Thymus (tissue), 11 donors: Measurements from ENCODE around the gene RASA3. TPM values are rescaled to one million over a fixed set of nuclear protein-coding genes. Genes with fewer than 3 reads are reported as not detected.

Experiments
- DNase-seq, 9 donors: peaks; one replicate each; pipeline ENCODE4 v3.0.0-alpha.2; 2013; ENCODE audit warnings: low spot score in 9 of 9, low read depth in 6 of 9, missing footprints in 1 of 9
- H3K27ac ChIP-seq, 2 donors: one replicate each; pipeline ENCODE4 v1.5.1; 2013; ENCODE audit warnings: control low read depth in 1 of 2, low read depth in 1 of 2, low read length in 1 of 2, mild to moderate bottlenecking in 1 of 2, moderate library complexity in 1 of 2
- H3K27me3 ChIP-seq, 2 donors: one replicate each; pipeline ENCODE4 v1.5.1; 2013; ENCODE audit warnings: low read length in 1 of 2; ENCODE audit not compliant: control insufficient read depth in 2 of 2, insufficient read depth in 1 of 2
- H3K36me3 ChIP-seq, 2 donors: one replicate each; pipeline ENCODE4 v1.5.1; 2013; ENCODE audit warnings: low read length in 1 of 2, mild to moderate bottlenecking in 1 of 2, moderate library complexity in 1 of 2; ENCODE audit not compliant: control insufficient read depth in 2 of 2, insufficient read depth in 2 of 2
- H3K4me1 ChIP-seq, 2 donors: one replicate each; pipeline ENCODE4 v1.5.1; 2013; ENCODE audit warnings: low read length in 2 of 2; ENCODE audit not compliant: control insufficient read depth in 2 of 2, insufficient read depth in 2 of 2
- H3K4me3 ChIP-seq, 2 donors: one replicate each; pipeline ENCODE4 v1.5.1; 2013; ENCODE audit warnings: low read length in 2 of 2, control low read depth in 1 of 2, mild to moderate bottlenecking in 1 of 2
- H3K9me3 ChIP-seq, 2 donors: one replicate each; pipeline ENCODE4 v1.5.1; 2013; ENCODE audit warnings: low read length in 1 of 2, mild to moderate bottlenecking in 1 of 2; ENCODE audit not compliant: control insufficient read depth in 2 of 2, insufficient read depth in 1 of 2
- WGBS: extraction: QIAGEN DNeasy Blood & Tissue Kit; methylation state at CpG from one replicate; pipeline ENCODE4 v1.1.7; 2013; 5-methylcytosine and 5-hydroxymethylcytosine counted together
- polyA plus RNA-seq: library from polyadenylated mRNA; stranded (reverse); fragments of 200-250 nt; gene quantifications from one replicate; pipeline ENCODE4 v1.2.3, GENCODE V29; 2013
- total RNA-seq: library from RNA; stranded (reverse); fragments of 120-200 nt; gene quantifications from one replicate; pipeline ENCODE4 v1.2.4, GENCODE V29; 2013
- donor health status: healthy.

Gene RASA3
- total and polyA plus RNA-seq, 2 donors, result 23.8 to 25.1 TPM

DNA sequence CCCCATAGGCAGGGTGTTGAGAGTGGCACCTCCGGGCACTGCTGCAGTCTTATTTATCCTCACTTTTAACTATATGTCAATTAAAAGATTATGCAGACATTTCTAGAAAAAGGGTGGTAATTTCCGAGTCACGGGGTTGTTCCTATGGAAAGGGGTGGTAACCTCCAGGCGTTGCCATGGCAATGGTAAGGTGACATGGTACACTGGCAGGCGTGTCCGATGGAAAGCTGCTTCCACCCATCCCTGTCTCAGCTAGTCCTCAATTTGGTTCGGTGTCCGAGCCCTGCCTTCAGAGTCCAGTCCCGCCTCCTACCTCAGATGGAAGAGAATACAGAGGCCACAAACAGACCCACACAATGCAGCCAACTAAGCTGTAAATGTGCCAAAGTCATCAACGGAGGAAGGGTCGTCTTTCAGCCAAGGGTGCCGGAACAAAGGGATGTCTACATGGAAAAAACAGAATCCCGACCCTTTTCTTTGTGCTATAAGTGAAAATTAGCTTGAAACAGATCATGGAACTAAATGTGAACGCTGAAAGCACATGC, 85.9 kb downstream of the RASA3 start:
- Histone ChIP-seq H3K9me3 (no peaks in the 10 kb centered on the region), H3K4me1 (peaks cover 3 to 19% of the 10 kb centered on the region in 2 donors), H3K4me3 (no peak overlapping the region), H3K27ac (no peak overlapping the region), H3K27me3 (no peaks in the 10 kb centered on the region), H3K36me3 (peaks cover 14 to 38% of the 10 kb centered on the region in 2 donors)
- WGBS, result 93% methylated on average over 14 of the region's 14 CpGs
- DNase-seq, result no peak

DNA sequence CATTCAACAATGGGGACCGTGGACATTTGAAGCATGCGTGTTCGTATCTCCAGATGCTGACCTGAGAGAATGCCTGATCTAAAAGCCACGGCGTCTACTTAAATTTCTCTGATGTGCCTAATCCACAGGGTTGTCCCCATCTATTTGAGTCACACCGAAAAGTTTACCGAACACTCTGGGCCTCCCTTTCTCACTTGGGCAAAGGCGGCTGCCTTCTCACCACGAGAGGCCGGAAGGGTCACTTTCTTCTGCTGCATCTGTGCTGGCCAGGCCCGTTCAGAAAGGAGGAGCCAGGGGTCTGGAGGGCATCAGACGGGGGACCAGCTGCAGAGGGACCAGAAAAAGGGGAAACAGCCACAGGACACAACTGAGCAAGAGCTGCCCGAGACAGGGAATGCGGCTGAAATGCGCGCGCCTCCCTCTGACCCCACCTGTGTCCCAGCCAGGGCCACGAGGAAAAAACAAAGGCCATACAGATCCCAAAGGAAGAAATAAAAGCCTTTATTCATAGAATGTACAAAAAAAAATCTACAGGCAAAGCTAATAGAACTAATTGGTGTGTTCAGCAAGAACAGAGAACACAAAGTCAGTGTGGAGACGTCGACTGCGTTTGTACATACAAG, 87.2 kb downstream of the RASA3 start:
- Histone ChIP-seq H3K4me1 (peaks cover 3 to 19% of the 10 kb centered on the region in 2 donors), H3K27me3 (no peaks in the 10 kb centered on the region), H3K4me3 (no peak overlapping the region), H3K36me3 (peaks cover 16 to 31% of the 10 kb centered on the region in 2 donors), H3K27ac (no peak overlapping the region), H3K9me3 (no peaks in the 10 kb centered on the region)
- DNase-seq, result no peak
- WGBS, result 96% methylated on average over 21 of the region's 21 CpGs

GRCh38 chr13:114044486-114044885, 87.9 kb downstream of the RASA3 start:
- Histone ChIP-seq H3K9me3 (no peaks in the 10 kb centered on the region), H3K4me3 (no peak overlapping the region), H3K36me3 (peaks cover 16 to 24% of the 10 kb centered on the region in 2 donors), H3K4me1 (peaks cover 3 to 16% of the 10 kb centered on the region in 2 donors), H3K27ac (no peak overlapping the region), H3K27me3 (no peaks in the 10 kb centered on the region)
- DNase-seq, result no peak
- 53% methylated on average over 14 of the region's 17 CpGs for WGBS

GRCh38 chr13:114043421-114044053, 88.9 kb downstream of the RASA3 start:
- WGBS, result 92% methylated on average over 17 of the region's 37 CpGs
- no peak overlapping the region for H3K4me3 ChIP-seq
- H3K36me3 ChIP-seq, result peaks cover 16 to 24% of the 10 kb centered on the region in 2 donors
- H3K9me3 ChIP-seq, result no peaks in the 10 kb centered on the region
- no peak for DNase-seq
- no peaks in the 10 kb centered on the region for H3K27me3 ChIP-seq
- H3K4me1 ChIP-seq, result peaks cover 0 to 7% of the 10 kb centered on the region in 2 donors
- no peak overlapping the region for H3K27ac ChIP-seq

DNA sequence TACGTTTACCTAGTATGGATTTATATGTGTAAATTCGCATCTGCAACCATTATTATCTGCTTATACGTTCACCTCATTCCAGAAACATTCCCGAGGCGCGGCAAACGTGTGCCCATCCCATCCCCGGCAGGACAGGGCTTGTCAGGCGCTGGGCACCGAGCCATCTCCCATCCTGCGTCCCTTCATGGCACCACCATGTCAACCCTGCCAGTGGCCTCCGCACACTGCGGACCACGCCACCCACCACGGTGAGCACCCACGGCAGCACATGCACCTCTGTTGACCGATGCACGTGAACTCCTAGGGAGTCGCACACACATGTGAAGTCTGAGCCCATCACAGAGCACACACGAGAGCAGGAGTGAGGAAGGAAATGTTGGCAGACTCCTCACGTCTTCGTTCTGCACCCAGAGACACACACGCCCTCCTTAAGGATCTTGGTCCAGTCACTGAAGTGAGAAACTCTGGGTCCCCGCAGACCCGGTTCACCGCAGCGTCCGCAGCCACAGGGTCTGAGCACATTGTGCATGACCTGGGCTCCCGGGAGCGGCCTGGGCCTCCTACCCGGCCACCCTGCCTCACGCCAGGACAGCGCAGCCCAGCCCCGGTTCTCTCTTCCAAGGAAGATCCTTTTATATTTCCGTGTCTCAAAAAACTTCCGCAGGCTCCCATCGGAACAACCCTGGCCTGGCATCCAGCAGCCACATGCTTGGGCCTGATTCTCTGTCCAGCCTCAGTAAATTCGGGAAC, 90.2 kb downstream of the RASA3 start:
- no peak for DNase-seq
- H3K27ac ChIP-seq, result no peak overlapping the region
- no peaks in the 10 kb centered on the region for H3K27me3 ChIP-seq
- H3K4me3 ChIP-seq, result no peak overlapping the region
- H3K4me1 ChIP-seq, result peaks cover 0 to 3% of the 10 kb centered on the region in 2 donors
- peaks cover 16 to 27% of the 10 kb centered on the region in 2 donors for H3K36me3 ChIP-seq
- H3K9me3 ChIP-seq, result no peaks in the 10 kb centered on the region
- WGBS, result 94% methylated on average over 38 of the region's 38 CpGs

- Histone ChIP-seq H3K9me3 (no peaks in the 10 kb centered on the region), H3K27ac (no peak overlapping the region), H3K4me3 (no peak overlapping the region), H3K36me3 (peaks cover 16 to 29% of the 10 kb centered on the region in 2 donors), H3K27me3 (no peaks in the 10 kb centered on the region), H3K4me1 (peaks cover 0 to 3% of the 10 kb centered on the region in 2 donors)
- 97% methylated on average over 17 of the region's 17 CpGs for WGBS
- no peak for DNase-seq
Measured at GRCh38 chr13:114041493-114041892, 90.9 kb downstream of the RASA3 start.

GRCh38 chr13:114039471-114040141, 92.8 kb downstream of the RASA3 start:
- Histone ChIP-seq H3K27me3 (no peaks in the 10 kb centered on the region), H3K27ac (no peak overlapping the region), H3K4me1 (peaks cover 0 to 10% of the 10 kb centered on the region in 2 donors), H3K36me3 (peaks cover 11 to 33% of the 10 kb centered on the region in 2 donors), H3K9me3 (no peaks in the 10 kb centered on the region), H3K4me3 (no peak overlapping the region)
- no peak for DNase-seq
- 91% methylated on average over 26 of the region's 26 CpGs for whole genome bisulfite sequencing

DNA sequence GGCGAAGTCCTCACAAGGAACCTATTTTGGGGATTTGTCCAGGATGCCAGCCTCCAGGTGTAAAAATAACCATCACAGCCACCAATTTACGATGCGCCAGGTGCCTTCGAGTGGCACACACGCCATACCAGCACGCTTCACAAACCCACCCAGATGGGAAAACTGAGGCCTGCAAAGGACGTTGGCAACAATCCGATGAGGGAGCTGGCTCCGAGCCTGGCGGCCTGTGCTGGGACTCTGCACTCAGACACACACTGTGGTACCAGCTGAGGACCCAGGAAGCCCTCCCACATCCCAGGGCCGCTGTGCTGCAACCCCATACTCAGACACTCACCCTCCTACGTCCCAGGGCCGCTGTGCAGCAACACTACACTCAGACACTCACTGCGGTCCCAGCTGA, 93.5 kb downstream of the RASA3 start:
- Histone ChIP-seq H3K9me3 (no peaks in the 10 kb centered on the region), H3K4me1 (peaks cover 0 to 10% of the 10 kb centered on the region in 2 donors), H3K36me3 (peaks cover 11 to 40% of the 10 kb centered on the region in 2 donors), H3K4me3 (no peak overlapping the region), H3K27me3 (no peaks in the 10 kb centered on the region), H3K27ac (no peak overlapping the region)
- no peak for DNase-seq
- 97% methylated on average over 14 of the region's 14 CpGs for WGBS
